ENCODE data around the gene KIF6.

KIF6 gene

GRCh38 chr6:39550191-39550590 is 175.0 kb downstream of the KIF6 start:
- DNase-seq, result no peak
- Mint-ChIP-seq H3K27me3 (peaks cover 52% of the 10 kb centered on the region), H3K4me3 (no peak overlapping the region), H3K36me3 (ENCODE audit: low read depth) (no peaks in the 10 kb centered on the region), H3K27ac (no peak overlapping the region), H3K9me3 (no peaks in the 10 kb centered on the region), H3K4me1 (ENCODE audit: low read depth) (no peaks in the 10 kb centered on the region)

GRCh38 chr6:39546731-39547130 is 178.5 kb downstream of the KIF6 start:
- no peaks in the 10 kb centered on the region for H3K4me1 Mint-ChIP-seq (ENCODE audit: low read depth)
- no peak for DNase-seq
- H3K27ac Mint-ChIP-seq, result no peak overlapping the region
- no peak overlapping the region for H3K4me3 Mint-ChIP-seq
- H3K9me3 Mint-ChIP-seq, result no peaks in the 10 kb centered on the region
- H3K27me3 Mint-ChIP-seq, result peaks cover 45% of the 10 kb centered on the region
- no peaks in the 10 kb centered on the region for H3K36me3 Mint-ChIP-seq (ENCODE audit: low read depth)

GRCh38 chr6:39543950-39544349 is 181.3 kb downstream of the KIF6 start:
- Mint-ChIP-seq H3K27me3 (peaks cover 29% of the 10 kb centered on the region), H3K4me1 (ENCODE audit: low read depth) (no peaks in the 10 kb centered on the region), H3K9me3 (no peaks in the 10 kb centered on the region), H3K4me3 (no peak overlapping the region), H3K27ac (no peak overlapping the region), H3K36me3 (ENCODE audit: low read depth) (no peaks in the 10 kb centered on the region)
- DNase-seq, result no peak

- Mint-ChIP-seq H3K27me3 (peaks cover 23% of the 10 kb centered on the region), H3K9me3 (no peaks in the 10 kb centered on the region), H3K4me3 (no peak overlapping the region), H3K4me1 (ENCODE audit: low read depth) (no peaks in the 10 kb centered on the region), H3K36me3 (ENCODE audit: low read depth) (no peaks in the 10 kb centered on the region), H3K27ac (no peak overlapping the region)
- no peak for DNase-seq
These were observed 182.1 kb downstream of the KIF6 start for GRCh38 chr6:39543095-39543494.

- H3K27ac Mint-ChIP-seq, result no peak overlapping the region
- no peak for DNase-seq
- no peaks in the 10 kb centered on the region for H3K36me3 Mint-ChIP-seq (ENCODE audit: low read depth)
- peaks cover 11% of the 10 kb centered on the region for H3K27me3 Mint-ChIP-seq
- no peaks in the 10 kb centered on the region for H3K4me1 Mint-ChIP-seq (ENCODE audit: low read depth)
- no peaks in the 10 kb centered on the region for H3K9me3 Mint-ChIP-seq
- H3K4me3 Mint-ChIP-seq, result no peak overlapping the region
These were observed 184.8 kb downstream of the KIF6 start for GRCh38 chr6:39540454-39540853.

GRCh38 chr6:39530201-39530759 is 194.9 kb downstream of the KIF6 start:
- H3K27me3 Mint-ChIP-seq, result peaks cover 43% of the 10 kb centered on the region
- no peaks in the 10 kb centered on the region for H3K36me3 Mint-ChIP-seq (ENCODE audit: low read depth)
- peak overlapping the region; percentile 29 for H3K27ac Mint-ChIP-seq
- no peak for DNase-seq
- H3K4me1 Mint-ChIP-seq (ENCODE audit: low read depth), result peaks cover 8% of the 10 kb centered on the region
- no peak overlapping the region for H3K4me3 Mint-ChIP-seq
- H3K9me3 Mint-ChIP-seq, result no peaks in the 10 kb centered on the region

GRCh38 chr6:39527792-39528564 is 197.2 kb downstream of the KIF6 start:
- H3K4me1 Mint-ChIP-seq (ENCODE audit: low read depth), result peaks cover 8% of the 10 kb centered on the region
- H3K27me3 Mint-ChIP-seq, result peaks cover 43% of the 10 kb centered on the region

GRCh38 chr6:39524007-39524406 is 201.2 kb downstream of the KIF6 start:
- no peak overlapping the region for H3K27ac Mint-ChIP-seq
- no peak for DNase-seq
- H3K27me3 Mint-ChIP-seq, result peaks cover 22% of the 10 kb centered on the region
- no peaks in the 10 kb centered on the region for H3K9me3 Mint-ChIP-seq
- no peak overlapping the region for H3K4me3 Mint-ChIP-seq
- no peaks in the 10 kb centered on the region for H3K4me1 Mint-ChIP-seq (ENCODE audit: low read depth)
- H3K36me3 Mint-ChIP-seq (ENCODE audit: low read depth), result no peaks in the 10 kb centered on the region

More at GRCh38 chr6:39527792-39528564, 197.2 kb downstream of the KIF6 start:
- no peak for DNase-seq
- Mint-ChIP-seq H3K9me3 (no peaks in the 10 kb centered on the region), H3K27ac (no peak overlapping the region), H3K4me3 (no peak overlapping the region), H3K36me3 (ENCODE audit: low read depth) (no peaks in the 10 kb centered on the region)

DNA sequence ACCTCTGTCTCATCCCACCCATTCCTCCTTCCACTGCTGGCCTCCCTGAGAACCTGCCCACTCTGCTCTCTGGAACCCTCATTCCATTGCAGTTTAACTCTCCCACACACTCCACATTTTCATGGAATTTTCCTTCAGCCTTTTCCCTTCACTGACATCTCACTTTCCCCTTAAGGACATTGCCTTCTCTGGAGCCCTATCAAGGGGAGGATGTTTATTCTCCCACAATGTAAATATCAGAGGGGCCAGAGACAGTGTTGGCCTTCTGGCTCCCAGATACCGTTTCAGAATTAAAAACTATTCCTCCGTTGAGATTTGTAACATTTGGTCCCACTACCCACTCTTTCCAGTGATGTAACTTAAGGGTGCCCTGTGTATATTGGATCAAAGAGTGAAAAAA is 203.2 kb downstream of the KIF6 start:
- Mint-ChIP-seq H3K9me3 (no peaks in the 10 kb centered on the region), H3K27me3 (peaks cover 16% of the 10 kb centered on the region), H3K36me3 (ENCODE audit: low read depth) (no peaks in the 10 kb centered on the region), H3K4me1 (ENCODE audit: low read depth) (no peaks in the 10 kb centered on the region), H3K4me3 (no peak overlapping the region), H3K27ac (no peak overlapping the region)
- DNase-seq, result no peak

GRCh38 chr6:39520916-39521315 is 204.3 kb downstream of the KIF6 start:
- no peaks in the 10 kb centered on the region for H3K9me3 Mint-ChIP-seq

GRCh38 chr6:39520411-39520810 is 204.8 kb downstream of the KIF6 start:
- Mint-ChIP-seq H3K9me3 (no peaks in the 10 kb centered on the region), H3K27me3 (peaks cover 10% of the 10 kb centered on the region), H3K27ac (no peak overlapping the region), H3K4me1 (ENCODE audit: low read depth) (no peaks in the 10 kb centered on the region), H3K36me3 (ENCODE audit: low read depth) (no peaks in the 10 kb centered on the region), H3K4me3 (no peak overlapping the region)
- no peak for DNase-seq

More at GRCh38 chr6:39520916-39521315, 204.3 kb downstream of the KIF6 start:
- no peaks in the 10 kb centered on the region for H3K36me3 Mint-ChIP-seq (ENCODE audit: low read depth)
- DNase-seq, result no peak
- H3K27me3 Mint-ChIP-seq, result peaks cover 9% of the 10 kb centered on the region
- H3K27ac Mint-ChIP-seq, result no peak overlapping the region
- no peak overlapping the region for H3K4me3 Mint-ChIP-seq
- H3K4me1 Mint-ChIP-seq (ENCODE audit: low read depth), result no peaks in the 10 kb centered on the region

- Mint-ChIP-seq H3K27ac (no peak overlapping the region), H3K9me3 (no peaks in the 10 kb centered on the region), H3K4me3 (no peak overlapping the region), H3K27me3 (peaks cover 14% of the 10 kb centered on the region), H3K36me3 (ENCODE audit: low read depth) (no peaks in the 10 kb centered on the region), H3K4me1 (ENCODE audit: low read depth) (no peaks in the 10 kb centered on the region)
- DNase-seq, result no peak
These were observed 207.0 kb downstream of the KIF6 start for GRCh38 chr6:39518221-39518620.

DNA sequence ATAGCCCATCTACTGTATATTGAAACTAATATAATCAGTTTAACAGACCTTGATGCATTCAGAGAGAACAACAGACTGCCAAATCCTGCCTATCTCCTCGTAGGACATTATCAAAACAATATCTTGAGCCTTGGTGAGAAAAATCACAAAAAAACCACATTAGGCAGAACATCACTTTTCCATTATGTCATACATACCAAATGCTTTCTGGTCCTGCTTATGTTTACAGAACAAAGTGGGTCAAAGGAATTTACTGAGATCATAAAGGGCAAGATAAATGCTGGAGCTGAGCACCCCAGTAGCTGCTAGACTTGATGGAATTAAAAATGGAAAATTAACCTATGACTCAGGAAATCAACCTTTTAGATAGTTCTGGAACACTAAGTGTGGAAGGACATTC is 207.5 kb downstream of the KIF6 start:
- Mint-ChIP-seq H3K4me1 (ENCODE audit: low read depth) (no peaks in the 10 kb centered on the region), H3K4me3 (no peak overlapping the region), H3K36me3 (ENCODE audit: low read depth) (no peaks in the 10 kb centered on the region), H3K27me3 (peaks cover 14% of the 10 kb centered on the region), H3K9me3 (no peaks in the 10 kb centered on the region), H3K27ac (no peak overlapping the region)
- no peak for DNase-seq

DNA sequence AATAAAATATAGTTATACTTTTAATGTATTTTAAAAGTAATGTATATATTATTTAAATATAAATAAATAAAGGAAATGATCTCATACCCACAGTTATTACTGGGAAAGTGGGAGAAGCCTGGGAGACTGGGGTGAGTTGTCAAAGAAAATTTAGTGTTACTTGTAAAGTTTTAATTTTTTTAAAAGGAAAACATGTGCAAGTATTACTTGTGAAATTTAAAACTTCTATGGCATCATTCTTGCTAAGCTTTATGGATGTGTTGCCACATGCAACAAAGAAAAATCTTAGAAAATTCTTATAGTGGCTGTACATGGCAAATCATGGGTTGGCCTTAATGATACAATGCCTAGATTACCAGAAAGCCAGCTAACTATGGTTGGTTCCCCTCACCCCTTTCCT is 208.7 kb downstream of the KIF6 start:
- Mint-ChIP-seq H3K36me3 (ENCODE audit: low read depth) (no peaks in the 10 kb centered on the region), H3K27me3 (peaks cover 17% of the 10 kb centered on the region), H3K4me3 (no peak overlapping the region), H3K27ac (no peak overlapping the region), H3K9me3 (no peaks in the 10 kb centered on the region), H3K4me1 (ENCODE audit: low read depth) (no peaks in the 10 kb centered on the region)
- no peak for DNase-seq

- Mint-ChIP-seq H3K4me1 (ENCODE audit: low read depth) (no peaks in the 10 kb centered on the region), H3K36me3 (ENCODE audit: low read depth) (no peaks in the 10 kb centered on the region), H3K27ac (no peak overlapping the region), H3K27me3 (peaks cover 17% of the 10 kb centered on the region), H3K9me3 (peaks cover 3% of the 10 kb centered on the region), H3K4me3 (no peak overlapping the region)
- no peak for DNase-seq
These were observed 209.7 kb downstream of the KIF6 start for GRCh38 chr6:39515471-39515870.
